ENCODE measurements around the gene ST3GAL2.
"Not testable (repeated sequence)": the region's sequence is repeated elsewhere in the genome, so short reads cannot be mapped to it uniquely, and the experiment has no call there.

Gene ST3GAL2

DNA sequence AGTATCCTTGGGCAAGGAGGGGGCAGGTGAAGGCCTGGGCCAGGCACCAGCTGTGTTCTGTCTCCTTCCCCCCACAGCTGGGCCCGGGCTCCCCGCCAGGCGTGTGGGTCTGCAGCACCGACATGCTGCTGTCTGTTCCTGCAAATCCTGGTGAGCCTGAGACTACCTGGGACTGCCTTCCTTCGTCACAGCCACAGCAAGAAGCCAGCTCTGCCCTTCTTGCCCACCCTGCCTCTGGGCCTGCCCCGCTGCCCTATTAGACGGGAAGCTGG, 27.8 kb upstream of the ST3GAL2 start:
- no peak for DNase-seq

DNA sequence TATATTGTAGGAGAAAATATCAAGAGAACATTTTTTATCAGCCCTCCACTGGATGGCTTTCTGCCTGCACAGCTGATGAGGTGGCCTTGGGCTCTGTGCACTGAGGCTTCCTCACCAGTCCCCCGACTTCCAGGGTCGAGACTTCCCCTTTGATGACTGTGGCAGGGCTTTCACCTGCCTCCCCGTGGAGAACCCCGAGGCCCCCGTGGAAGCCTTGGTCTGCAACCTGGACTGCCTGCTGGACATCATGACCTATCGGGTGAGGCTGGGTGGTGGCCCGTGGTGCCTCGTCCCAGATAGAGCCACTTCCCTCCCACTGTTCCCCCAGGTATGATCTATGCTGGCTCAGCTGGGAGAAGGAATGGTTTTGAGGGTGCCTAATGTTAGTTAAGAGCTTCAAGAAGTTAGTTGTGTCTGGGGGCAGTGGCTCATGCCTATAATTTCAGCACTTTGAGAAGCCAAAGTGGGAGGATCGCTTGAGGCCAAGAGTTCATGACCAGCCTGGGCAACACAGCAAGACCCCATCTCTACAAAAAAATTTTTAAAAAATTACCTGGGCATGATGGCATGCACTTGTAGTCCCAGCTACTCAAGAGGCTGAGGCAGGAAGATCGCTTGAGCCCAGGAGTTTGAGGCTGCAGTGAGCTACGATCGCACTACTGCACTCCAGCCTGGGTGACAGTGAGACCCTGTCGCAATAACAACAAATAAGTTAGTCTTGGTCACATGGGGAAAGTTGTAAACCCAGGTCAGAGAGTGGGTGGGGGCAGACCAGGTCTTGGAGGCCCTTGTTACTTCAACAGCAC, 27.3 kb upstream of the ST3GAL2 start:
- no peak for DNase-seq

DNA sequence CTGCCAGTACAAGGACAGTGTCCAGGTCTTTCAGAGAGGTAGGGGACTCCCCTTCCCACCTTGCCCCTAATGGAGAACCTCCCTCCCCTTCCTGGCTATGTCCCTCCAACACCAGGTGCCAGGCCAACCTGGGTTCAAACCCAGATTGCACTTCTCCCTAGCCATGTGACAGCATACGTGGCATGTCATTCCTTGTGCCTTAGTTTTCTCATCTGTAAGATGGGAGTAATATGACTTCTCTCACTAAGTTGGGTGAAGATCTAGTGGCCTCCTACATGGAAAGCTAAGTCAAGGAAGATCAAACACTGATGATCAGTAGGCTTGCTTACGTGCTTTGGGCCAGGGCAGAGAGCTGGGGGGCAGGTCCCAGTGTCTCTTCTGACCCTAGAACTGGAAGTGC, 24.3 kb upstream of the ST3GAL2 start:
- DNase-seq: no peak

DNA sequence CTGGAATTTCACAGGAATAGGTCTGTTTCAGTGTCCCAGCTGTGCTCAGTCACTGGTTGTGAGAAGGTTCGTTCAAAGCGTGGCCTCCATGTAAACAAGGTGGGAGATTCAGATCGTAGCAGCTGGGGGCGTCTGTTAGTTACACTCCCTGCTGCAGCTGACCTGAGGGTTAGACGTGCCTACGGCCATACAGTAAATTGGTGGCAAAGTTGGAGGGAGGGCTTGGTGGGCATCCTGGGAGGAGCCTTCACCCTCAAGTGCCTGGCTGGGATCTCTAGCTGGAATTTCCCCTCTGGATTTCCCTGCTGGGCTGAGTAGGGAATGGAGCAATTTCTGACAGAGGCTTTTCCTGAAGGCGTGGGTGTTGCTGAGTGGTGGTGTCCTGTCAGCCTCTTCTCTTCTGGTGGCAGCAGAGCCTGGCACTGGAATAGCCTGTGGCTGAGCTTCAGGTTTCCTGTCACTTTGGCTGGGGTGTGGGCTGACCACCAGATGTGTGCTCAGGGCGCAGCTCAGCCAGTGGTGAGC, 21.9 kb upstream of the ST3GAL2 start:
- DNase-seq: no peak

DNA sequence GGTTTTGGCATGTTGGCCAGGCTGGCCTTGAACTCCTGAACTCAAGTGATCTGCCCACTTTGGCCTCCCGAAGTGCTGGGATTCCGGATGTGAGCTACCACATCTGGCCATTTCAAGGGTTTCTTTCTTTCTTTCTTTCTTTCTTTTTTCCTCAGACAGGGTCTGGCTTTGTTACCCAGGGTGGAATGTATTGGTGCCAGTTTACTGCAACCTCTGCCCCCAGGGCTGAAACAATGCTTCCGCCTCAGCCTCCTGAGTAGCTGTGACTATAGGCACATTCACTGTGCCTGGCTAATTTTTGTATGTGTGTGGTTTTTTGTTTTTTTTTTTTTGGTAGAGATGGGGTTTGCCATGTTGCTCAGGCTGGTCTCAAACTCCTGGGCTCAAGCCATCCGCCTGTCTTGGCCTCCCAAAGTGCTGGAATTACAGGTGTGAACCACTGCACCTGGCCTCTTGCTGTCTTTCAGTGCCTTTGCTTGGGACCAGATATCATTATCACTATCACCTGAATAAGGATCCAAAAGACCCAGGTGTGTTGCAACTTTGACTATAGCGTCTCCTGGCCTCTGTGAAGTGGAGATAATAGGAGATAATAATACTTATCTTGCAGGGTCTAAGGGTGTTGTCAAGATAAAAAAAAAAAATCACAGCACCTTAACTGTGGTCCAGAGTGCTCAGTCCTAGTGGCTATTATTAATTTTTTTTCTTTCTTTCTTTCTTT, 18.7 kb upstream of the ST3GAL2 start:
- no peak for DNase-seq

DNA sequence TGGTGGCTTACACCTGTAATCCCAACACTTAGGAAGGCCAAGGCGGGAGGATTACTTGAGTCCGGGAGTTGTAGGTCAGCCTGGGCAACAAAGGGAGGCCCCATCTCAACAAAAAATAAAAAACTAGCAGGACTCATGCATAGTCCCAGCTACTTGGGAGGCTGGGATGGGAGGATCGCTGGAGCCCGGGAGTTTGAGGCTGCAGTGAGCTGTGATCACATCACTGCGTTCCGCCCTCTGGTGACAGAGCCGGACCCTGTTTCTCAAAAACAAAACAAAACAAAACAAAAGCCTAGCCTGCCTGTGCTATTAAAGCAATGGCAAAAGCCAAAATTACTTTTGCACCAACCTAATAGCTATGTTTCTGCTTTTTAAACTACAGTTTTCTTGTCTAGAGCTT, 17.0 kb upstream of the ST3GAL2 start:
- no peak for DNase-seq

DNA sequence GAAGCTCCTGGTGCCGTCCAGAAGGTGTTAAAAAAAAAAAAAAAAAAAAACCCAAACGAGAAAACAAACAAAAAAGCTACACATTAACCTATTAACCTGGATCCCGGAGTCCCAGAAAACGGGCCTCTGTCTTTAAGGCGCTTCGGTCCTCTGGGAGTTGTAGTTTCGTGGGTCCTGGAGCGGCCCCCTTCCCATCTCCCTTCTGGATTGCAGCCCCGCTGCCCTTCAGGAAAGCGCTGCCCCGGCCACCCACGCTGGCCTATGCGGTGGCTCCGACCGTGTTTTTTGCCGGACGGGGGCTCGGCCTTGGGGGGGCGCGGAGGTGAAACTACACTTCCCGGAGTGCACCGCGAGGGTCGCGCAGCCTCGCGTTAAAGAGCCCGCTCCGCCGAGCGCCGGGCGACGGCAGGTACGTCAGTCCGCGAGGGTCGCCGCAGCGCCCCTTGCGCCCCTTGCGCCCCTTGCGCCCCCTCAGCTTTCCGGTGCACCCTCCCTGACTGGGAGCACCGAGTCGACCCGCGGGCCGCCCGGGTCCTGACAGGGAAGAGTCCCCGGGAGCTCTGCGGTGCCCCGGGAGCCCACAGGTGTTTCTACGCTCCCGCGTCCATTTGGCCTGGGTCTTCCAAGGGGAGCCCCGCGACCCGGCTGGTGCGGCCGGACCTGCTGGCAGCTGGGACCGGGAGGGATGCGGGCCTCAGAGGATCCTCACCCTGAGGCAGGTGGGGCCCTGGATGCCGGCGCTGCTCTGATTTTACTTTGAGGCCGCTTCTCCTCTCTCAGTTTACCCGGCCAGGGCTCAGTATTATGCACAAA, 15.5 kb upstream of the ST3GAL2 start, which contains the start of gene FCSK:
Gene FCSK, plus strand, starts transcription at position 374 of the 813 bp plus-strand sequence. CDS start 8,596 bp downstream, outside the sequence.
- DNase-seq: peak; percentile 71 to 73

DNA sequence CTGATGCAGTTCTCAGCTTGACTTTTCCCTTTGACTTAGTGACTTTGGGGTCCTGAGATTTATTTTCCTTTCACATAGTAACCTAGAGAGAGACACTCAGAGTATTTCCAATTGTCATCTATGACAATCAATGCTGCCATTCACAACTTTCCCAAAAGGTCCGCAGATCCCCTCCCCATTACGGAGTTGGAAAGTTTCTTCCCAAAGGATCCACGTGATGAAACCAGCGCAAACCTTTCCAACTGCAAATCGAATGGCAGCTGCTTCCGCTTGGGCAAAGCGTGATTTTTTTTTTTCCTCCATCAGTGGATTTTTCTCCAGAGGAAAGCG, 15.0 kb upstream of the ST3GAL2 start:
- no peak for DNase-seq

DNA sequence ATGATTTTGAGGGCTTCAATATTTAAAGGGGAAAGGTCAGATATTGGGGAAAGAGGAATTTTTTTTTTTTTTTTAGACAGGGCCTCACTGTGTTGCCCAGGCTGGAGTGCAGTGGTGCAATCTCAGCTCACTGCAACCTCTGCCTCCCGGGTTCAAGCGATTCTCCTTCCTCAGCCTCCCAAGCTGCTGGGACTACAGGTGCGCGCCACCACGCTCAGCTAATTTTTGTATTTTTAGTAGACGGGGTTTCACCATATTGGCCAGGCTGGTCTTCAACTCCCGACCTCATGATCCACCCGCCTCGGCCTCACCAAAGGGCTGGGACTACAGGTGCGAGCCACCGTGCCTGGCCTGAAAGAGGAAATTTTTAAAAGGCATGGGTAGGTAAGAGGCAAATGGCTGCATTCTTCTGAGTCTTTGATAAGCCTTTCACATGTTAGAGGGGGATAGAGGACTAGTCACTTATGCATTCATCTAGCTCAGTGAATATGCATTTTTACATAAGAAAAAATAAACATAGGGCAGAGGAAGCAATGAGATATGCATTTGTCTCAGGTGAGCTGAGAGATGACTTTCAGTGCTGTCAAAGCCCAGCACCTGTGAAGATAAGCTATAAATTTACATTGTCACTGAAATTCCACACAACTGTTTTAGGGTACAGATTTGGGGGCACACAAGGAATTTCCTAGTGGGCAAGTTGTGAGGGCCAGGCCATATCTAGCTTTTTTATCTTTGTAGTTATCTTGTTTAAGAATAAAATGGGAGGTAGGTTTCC, 14.4 kb upstream of the ST3GAL2 start:
- DNase-seq: no peak

DNA sequence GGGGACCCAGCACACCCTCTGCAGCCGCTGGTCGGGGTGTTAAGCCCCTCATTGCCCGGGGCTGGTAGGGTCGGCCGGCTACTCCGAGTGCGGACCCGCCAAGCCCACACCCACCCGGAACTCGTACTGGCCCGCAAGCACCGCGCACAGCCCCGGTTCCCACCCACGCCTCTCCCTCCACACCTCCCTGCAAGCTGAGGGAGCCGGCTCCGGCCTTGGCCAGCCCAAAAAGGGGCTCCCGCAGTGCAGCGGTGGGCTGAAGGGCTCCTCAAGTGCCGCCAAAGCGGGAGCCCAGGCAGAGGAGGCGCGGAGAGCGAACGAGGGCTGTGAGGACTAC, 12.1 kb upstream of the ST3GAL2 start:
- not testable (repeated sequence) for DNase-seq

DNA sequence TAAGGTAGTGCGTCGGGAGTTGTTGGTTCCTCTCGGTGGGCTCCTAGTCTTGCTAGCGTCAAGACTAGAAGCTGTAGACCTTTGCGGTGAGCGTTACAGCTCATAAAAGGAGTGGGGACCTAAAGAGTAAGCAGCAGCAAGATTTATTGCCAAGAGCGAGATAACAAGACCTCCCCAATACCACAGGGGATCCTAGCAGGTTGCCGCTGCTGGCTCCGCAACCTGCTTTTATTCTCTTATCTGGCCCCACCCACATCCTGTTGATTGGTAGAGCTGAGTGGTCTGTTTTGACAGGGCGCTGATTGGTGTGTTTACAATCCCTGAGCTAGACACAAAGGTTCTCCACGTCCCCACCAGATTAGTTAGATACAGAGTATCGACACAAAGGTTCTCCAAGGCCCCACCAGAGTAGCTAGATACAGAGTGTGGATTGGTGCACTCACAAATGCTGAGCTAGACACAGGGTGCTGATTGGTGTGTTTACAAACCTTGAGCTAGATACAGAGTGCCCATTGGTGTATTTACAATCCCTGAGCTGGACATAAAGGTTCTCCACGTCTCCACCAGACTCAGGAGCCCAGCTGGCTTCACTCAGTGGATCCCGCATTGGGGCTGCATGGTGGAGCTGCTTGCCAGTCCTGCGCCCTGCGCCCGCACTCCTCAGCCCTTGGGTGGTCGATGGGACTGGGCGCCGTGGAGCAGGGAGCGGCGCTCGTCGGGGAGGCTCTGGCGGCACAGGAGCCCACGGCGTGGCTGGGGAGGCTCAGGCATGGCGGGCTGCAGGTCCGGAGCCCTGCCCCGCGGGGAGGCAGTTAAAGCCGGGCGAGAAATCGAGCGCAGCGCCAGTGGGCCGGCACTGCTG, 11.5 kb upstream of the ST3GAL2 start:
- not testable (repeated sequence) for DNase-seq

DNA sequence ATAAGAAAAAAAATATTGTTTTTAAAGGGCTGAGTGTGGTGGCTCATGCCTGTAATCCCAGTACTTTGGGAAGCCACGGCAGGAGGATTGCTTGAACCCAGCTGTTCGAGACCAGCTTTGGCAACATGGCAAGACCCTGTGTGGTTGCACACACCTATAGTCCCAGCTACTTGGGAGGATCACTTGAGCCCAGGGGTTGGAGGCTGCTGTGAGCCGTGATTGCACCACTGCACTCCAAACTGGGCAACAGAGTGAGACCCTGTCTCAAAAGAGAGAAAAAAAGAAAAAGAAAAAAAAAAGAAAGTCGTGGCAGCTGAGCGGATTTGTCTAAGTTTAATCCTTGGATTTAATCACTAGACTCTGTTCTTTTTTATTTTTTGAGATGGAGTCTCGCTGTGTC, 9.2 kb upstream of the ST3GAL2 start:
- DNase-seq: no peak

DNA sequence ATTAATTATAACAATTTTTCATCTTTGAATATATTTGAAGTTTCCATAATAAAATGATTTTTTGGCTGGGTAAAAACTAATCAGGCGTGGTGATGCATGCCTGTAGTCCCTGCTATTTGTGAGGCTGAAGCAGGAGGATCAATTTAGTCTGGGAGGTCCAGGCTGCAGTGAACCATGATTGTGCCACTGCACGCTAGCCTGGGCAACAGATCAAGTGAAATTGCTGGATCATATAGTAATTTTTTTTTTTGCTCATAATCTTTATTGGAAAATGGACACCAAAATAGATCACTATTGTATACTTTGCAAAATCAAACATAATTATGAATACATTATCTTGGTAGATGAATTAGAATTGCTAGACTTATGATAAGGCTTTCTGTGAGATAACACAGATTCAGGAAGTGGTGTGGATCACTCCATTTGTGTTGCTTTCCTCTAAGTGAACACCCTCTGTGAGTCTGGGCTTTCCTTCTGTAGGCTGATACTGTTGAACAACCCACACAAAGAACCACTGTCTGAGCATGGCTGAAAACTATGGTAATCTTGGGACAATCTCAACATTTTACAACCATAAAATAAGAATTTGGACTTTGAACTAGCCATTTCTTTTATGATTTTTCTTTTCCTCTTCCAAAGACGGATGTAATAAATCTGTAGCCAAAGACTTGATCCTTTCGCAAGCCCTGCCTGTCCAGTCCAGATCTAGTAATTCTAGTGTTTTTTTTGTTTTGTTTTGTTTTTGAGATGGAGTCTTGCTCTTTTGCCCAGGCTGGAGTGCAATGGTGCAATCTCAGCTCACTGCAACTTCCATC, 5.6 kb upstream of the ST3GAL2 start:
- no peak for DNase-seq

DNA sequence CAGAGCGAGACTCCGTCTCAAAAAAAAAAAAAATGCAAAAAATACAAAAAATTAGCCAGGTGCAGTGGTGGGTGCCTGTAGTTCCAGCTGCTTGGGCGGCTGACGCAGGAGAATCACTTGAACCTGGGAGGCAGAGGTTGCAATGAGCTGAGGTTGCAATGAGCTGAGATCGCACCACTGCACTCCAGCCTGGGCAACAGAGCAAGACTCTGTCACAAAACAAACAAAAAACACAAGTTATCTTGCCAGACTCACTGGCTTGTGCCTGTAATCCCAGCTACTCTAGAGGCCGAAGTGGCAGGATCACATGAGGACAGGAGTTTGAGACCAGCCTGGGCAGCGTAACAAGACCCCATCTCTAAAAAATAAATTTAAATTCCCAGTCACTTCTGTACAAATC, 3.4 kb upstream of the ST3GAL2 start:
- no peak for DNase-seq

DNA sequence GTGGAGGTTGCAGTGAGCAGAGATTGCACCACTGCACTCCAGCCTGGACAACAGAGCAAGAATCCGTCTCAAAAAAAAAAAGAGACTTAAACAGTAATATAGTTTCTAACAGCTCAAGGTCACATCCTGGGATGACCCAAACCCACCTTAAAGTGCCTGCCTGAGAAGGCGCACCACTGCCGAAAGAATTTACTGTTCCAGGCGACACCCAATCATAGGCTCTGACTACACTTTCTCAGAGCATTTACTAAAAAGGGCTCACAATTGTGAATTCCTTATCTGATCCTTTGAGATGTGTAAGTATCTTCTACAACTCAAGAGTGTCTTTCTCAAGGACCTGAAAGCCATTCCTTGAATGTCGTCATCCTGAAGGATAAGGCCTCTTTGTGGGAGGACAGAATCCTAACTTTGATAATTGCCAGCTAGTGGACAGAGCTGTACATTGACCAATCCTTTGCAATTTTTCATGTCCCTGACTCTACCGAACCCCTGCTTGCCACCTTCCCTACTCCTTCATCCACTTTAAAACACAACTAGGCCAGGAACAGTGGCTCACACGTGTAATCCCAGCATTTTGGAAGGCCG, 2.6 kb upstream of the ST3GAL2 start:
- DNase-seq: no peak

DNA sequence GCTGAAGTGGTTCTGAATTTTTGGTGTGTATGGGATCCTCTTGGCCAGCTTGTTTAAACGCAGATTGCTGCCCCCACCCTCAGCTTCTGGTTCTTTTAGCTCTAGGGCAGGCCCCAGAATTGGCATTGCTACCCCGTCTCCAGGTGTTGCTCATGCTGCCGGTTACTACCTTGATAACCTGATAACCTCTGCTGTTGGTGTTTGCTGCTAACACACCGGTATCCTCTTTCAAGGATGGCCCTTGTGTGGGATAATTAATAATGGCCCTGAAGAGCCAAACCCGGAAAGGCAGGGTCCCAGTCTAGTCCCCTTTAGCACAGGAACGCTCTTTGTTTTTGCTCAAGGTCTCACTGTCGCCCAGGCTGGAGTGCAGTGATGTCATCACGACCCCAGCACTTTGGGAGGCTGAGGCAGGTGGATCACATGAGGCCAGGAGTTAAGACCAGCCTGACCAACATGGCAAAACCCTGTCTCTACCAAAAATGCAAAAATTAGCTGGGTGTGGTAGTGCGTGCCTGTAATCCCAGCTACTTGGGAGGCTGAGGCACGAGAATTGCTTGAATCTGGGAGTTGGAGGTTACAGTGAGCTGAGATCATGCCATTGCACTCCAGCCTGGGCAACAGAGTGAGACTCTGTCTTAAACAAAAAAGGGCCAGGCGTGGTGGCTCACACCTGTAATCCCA, 1.3 kb upstream of the ST3GAL2 start:
- DNase-seq: no peak

DNA sequence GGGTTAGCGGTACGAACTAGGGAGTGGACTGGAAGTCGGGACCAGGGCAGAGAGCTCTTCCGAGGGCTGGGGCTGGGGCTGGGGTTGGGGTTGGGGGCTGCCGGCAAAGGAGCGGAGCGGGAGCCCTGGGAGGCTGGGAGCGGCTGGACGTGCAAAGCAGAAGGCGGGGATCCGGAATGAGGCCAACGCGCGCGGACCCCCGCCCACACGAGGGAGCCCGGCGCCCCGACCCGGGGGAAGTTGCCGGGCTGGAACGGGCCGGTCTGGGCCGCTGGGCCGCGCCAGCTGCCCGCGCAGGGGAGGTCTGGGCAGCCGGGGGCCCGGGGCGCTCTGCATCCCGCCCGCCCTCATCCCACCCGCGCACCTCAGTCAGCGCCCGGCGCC, 323 bp downstream of the ST3GAL2 start:
- DNase-seq: no peak

DNA sequence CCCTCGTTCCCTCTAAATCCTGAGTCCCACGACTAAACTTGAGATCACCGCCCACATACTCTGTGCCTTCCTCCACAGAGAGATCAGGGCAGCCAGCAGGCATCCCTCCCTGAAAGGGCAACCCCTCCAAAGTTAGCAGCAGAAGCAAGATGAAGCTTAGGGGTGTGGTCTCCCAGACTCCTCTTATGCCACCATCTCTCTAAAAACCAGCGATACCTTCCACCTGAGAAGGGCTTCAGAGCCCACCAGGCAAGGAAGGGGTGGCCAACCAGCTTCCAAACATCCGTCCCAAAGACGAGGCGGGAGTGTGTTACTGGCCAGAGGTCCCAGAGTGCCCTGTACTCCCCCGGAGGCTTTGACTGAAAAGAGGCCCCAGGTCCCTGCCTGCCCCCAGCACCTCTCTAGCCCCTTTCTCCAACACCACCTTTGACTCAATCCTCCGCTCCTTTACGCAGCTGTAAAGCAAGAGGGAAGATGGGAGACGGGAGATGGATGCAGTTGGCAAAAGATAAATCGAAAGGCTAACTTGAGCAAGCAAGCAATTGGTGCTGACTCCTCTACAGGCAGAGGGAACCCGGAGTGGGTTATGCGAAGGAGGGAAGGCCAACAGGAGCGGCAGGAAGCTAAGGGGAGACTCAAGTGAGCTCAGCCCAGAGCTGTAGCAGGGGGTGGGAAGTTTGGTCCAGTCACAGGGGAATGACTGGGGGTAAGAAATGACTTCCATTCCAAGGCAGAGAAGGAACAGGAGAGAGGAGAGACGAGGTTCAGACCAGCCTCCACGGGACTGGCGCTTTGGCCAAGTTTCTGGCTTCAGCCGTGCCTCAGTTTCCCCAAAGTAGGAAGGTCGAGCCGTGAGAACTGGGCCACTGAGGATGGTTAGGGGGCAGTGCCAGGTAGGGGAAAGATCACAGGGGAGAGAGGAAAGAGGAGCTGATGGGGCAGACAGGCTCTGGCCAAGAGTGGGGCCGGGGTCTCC, 1.0 kb downstream of the ST3GAL2 start:
- DNase-seq: peak; percentile 21 to 22
